NB4 (cell line): ENCODE data around the gene SLC23A3.

Experiments used
- DNase-seq: peaks from one replicate; pipeline ENCODE4 v3.0.0; 2010; ENCODE audit warnings: low read depth
- H3K4me3 ChIP-seq: one replicate; pipeline ENCODE4 v1.5.1; 2011; ENCODE audit warnings: mild to moderate bottlenecking, low read depth, low read length, moderate library complexity
- MYC ChIP-seq: IDR thresholded peaks from 2 replicates; pipeline ENCODE4 v1.6.1; 2011; ENCODE audit warnings: low read depth, low read length
- POLR2A ChIP-seq: IDR thresholded peaks from 2 replicates; pipeline ENCODE4 v1.6.1; 2011; ENCODE audit warnings: mild to moderate bottlenecking; ENCODE audit not compliant: insufficient read length; ENCODE audit errors: extremely low read depth
- TF ChIP-seq, protein P1 (sequence below): IDR thresholded peaks from one replicate; pipeline ENCODE4 v1.5.1; 2012; ENCODE audit warnings: low read depth, low read length
- TF ChIP-seq, protein P2 (sequence below): IDR thresholded peaks from 2 replicates; pipeline ENCODE4 v1.6.1; 2011; ENCODE audit warnings: low read depth, low read length

SLC23A3 gene

DNA sequence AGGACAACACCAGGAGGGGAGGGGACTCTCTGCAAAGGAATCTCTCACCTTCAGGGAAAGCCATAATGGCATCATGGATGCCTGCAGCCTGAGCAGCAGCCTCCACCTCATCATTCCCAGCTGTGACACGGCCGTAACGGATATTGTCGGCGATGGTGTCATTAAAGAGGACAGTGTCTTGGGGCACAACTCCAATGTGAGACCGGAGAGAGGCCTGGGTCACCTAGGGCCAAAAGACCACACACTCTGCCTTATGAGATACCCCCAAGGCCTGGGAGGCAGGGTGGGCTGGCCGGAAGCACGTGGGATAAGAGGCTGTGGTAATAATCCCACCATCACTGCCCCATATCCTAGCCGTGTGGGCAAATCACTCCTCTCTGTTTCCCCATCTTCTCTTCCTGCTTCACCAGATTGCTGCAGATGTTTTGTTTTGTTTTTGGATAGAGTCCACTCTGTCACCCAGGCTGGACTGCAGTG lies 41.1 kb upstream of the SLC23A3 start:
- H3K4me3 ChIP-seq = no peak overlapping the region
- TF ChIP-seq MYC (no peak), POLR2A (no peak)
- TF ChIP-seq, protein P1, sequence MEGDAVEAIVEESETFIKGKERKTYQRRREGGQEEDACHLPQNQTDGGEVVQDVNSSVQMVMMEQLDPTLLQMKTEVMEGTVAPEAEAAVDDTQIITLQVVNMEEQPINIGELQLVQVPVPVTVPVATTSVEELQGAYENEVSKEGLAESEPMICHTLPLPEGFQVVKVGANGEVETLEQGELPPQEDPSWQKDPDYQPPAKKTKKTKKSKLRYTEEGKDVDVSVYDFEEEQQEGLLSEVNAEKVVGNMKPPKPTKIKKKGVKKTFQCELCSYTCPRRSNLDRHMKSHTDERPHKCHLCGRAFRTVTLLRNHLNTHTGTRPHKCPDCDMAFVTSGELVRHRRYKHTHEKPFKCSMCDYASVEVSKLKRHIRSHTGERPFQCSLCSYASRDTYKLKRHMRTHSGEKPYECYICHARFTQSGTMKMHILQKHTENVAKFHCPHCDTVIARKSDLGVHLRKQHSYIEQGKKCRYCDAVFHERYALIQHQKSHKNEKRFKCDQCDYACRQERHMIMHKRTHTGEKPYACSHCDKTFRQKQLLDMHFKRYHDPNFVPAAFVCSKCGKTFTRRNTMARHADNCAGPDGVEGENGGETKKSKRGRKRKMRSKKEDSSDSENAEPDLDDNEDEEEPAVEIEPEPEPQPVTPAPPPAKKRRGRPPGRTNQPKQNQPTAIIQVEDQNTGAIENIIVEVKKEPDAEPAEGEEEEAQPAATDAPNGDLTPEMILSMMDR = no peak
- TF ChIP-seq, protein P2, sequence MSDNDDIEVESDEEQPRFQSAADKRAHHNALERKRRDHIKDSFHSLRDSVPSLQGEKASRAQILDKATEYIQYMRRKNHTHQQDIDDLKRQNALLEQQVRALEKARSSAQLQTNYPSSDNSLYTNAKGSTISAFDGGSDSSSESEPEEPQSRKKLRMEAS = no peak
- no peak for DNase-seq

DNA sequence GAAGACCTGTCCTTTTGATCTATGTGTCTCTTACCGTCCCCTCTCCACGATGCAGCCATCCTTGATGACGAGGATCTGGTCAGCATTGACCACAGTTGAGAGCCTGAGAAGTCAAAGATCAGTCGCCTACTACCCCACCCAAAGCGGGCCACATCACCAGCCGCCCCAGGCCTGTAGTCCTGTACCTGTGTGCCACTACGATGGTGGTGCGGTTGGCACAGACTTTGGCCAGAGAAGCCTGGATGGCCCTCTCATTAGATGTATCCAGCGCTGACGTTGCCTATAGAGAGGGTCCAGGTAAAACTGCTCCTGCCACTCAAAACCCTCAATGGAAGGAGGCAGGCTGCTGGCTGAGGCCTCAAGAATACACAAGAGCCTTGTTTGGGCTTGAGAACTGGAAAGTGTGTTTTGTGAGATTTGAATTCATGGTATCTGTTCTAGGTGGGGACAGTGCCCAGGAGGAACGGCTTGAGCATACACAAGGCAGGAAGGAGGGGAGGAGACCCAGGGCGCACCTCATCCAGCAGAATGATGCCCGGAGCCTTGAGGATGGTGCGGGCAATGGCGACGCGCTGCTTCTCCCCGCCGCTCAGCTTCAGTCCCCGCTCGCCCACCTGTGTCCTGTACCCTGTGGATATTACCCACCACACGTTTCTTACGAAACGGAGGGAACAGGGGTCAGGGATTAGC lies 40.5 kb upstream of the SLC23A3 start:
- H3K4me3 ChIP-seq = no peak overlapping the region
- DNase-seq = no peak
- TF ChIP-seq, protein P2 = no peak

DNA sequence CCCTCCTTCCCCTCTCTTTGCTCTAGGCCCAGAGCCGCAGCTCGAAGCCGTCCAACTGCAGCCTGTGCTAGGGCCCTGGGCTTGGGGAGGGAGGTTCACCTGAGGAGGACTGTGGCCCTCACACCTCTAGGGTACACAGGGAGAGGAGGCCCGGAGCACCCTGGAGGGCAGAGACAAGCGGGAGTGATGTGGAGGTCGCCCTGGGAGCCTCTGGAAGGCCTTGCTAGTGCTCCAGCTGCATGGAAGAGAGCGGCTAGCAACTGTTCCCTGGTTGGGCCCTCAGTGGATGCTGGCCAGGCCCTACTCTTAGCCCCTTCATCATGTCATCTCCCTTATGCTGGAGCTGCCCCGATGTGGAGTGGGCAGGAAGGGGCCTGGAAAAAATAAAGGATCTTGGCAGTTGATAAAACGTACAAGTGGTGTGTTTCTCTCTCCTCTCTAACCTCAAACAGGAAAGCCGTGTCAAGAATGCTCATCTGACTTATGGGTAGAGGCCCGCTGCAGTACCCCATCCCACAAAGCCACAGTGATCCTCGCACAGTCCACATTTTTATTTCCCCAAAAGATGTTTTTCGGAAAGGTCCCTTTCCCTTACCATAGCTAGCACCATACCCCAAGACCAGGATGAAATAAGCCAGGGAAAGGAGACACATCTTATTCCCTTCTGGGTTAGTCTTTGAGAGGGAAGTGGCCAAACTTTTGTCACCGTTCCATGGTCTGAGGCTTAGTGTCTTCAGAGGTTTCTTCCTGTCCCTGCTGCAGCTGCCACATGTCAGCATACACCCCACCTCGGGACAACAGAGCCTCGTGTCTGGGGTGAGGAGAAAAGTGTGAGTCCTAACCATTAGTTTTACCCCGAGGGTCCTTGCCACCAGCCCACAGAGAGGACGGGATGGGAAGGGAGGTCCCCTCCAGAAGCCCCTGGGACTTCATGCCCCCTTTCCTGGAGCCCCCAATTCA lies 39.7 kb upstream of the SLC23A3 start:
- no peak for DNase-seq
- no peak overlapping the region for H3K4me3 ChIP-seq
- no peak for TF ChIP-seq MYC
- TF ChIP-seq, protein P2 = no peak
- TF ChIP-seq, protein P1 = no peak

DNA sequence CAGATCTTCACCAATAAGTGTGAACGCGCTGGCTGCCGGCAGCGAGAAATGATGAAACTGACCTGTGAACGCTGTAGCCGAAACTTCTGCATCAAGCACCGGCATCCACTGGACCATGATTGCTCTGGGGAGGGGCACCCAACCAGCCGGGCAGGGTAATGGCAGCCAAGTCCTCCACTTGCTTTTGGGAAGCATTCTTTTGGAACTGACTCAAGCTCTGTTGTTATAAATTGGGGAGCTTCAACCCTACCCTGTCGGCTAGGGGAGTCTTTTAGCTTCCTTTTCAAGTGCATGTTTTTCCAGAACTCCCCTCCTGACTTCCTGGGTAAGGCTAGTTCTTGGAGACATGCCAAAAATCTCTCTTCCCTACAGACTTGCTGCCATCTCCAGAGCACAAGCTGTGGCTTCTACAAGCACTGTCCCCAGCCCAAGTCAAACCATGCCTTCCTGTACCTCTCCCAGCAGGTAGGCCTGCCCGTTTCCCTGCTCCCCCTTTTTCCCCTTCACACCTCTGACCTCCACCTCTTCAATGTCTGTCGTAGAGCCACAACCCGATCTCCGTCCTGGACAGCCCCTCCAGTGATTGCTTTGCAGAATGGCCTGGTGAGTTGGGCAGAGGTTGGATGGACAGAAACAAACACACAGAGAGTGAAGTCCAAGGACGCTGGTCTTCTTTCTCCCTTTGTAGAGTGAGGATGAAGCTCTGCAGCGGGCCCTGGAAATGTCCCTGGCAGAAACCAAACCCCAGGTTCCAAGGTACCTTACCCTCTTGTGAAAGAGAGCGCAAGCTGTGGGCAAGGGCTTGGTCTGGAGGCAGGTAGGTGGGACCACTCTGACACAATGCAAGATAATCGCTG lies 38.3 kb upstream of the SLC23A3 start:
- no peak for DNase-seq
- no peak for TF ChIP-seq MYC
- TF ChIP-seq, protein P1 = no peak
- TF ChIP-seq, protein P2 = no peak
- no peak for TF ChIP-seq POLR2A
- no peak overlapping the region for H3K4me3 ChIP-seq

DNA sequence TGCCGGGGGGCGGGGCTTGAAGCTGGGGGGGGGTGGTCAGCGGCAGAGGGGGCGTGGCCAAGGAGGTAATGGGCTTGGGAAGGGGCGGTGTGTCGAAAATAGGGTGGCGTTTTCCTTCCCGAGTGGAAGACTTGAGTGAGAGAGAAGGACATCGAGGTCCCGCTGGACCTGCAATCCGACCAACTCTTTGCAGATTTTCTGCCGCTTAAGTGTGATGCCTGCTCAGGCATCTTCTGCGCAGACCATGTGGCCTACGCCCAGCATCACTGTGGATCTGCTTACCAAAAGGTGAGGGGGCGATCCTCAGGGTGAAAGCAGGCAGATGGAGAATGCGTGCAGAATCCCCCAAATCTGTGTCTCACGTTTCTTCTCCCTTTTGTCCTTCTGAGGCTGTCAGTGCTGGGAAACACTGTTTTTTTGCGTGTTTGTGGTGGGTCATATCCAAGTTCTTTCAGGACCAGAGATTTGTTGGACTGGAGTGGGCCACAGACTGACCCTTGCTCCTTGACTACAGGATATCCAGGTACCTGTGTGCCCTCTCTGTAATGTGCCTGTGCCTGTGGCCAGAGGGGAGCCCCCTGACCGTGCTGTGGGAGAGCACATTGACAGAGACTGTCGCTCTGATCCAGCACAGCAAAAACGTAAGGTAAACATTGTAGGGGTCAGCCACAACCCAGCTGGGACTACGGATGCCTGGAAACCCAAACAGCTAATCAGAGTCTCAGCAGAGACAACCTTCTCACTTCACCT lies 37.5 kb upstream of the SLC23A3 start:
- TF ChIP-seq, protein P2 = no peak
- TF ChIP-seq, protein P1 = no peak
- TF ChIP-seq MYC = no peak
- TF ChIP-seq POLR2A = no peak
- H3K4me3 ChIP-seq = peak overlapping the region; percentile 58
- no peak for DNase-seq
